ENCODE results near the gene MAD1L1.

The MAD1L1 gene

GRCh38 chr7:1907751-1908365 lies 324.9 kb downstream of the MAD1L1 start:
- no peak for DNase-seq

- DNase-seq = no peak
These were observed 325.6 kb downstream of the MAD1L1 start for GRCh38 chr7:1906988-1907745.

- no peak for DNase-seq
These were observed 326.5 kb downstream of the MAD1L1 start for GRCh38 chr7:1906087-1906830.

GRCh38 chr7:1902231-1902855 lies 330.4 kb downstream of the MAD1L1 start:
- DNase-seq = no peak

GRCh38 chr7:1901431-1902210 lies 331.1 kb downstream of the MAD1L1 start:
- DNase-seq = no peak

- DNase-seq = no peak
These were observed 331.9 kb downstream of the MAD1L1 start for GRCh38 chr7:1900847-1901246.

GRCh38 chr7:1899951-1900762 lies 332.6 kb downstream of the MAD1L1 start:
- DNase-seq = no peak

- peak in 34 of 56 donors; percentile 5 to 73 (median 32) for DNase-seq
These were observed 333.5 kb downstream of the MAD1L1 start for GRCh38 chr7:1899196-1899595.

- no peak for DNase-seq
These were observed 334.0 kb downstream of the MAD1L1 start for GRCh38 chr7:1898628-1899185.

- DNase-seq = no peak
These were observed 334.7 kb downstream of the MAD1L1 start for GRCh38 chr7:1897861-1898627.

GRCh38 chr7:1897076-1897860 lies 335.5 kb downstream of the MAD1L1 start:
- peak in 8 of 56 donors; percentile 7 to 63 (median 13) for DNase-seq

GRCh38 chr7:1895664-1896515 lies 336.9 kb downstream of the MAD1L1 start:
- peak in 4 of 56 donors; percentile 3 to 36 (median 20) for DNase-seq

GRCh38 chr7:1894906-1895663 lies 337.7 kb downstream of the MAD1L1 start:
- DNase-seq = no peak

- no peak for DNase-seq
These were observed 338.3 kb downstream of the MAD1L1 start for GRCh38 chr7:1894313-1894900.

- no peak for DNase-seq
These were observed 339.3 kb downstream of the MAD1L1 start for GRCh38 chr7:1893451-1893850.

GRCh38 chr7:1893036-1893435 lies 339.7 kb downstream of the MAD1L1 start:
- DNase-seq = no peak

Data from nucleus accumbens (tissue), 56 donors.